DMS53 (cell line): ENCODE measurements around the gene PTPRM.

Source experiments
- DNase-seq: peaks from one replicate; lab custom pipeline; 2025; lab: John Stamatoyannopoulos, UW

The PTPRM gene

DNA sequence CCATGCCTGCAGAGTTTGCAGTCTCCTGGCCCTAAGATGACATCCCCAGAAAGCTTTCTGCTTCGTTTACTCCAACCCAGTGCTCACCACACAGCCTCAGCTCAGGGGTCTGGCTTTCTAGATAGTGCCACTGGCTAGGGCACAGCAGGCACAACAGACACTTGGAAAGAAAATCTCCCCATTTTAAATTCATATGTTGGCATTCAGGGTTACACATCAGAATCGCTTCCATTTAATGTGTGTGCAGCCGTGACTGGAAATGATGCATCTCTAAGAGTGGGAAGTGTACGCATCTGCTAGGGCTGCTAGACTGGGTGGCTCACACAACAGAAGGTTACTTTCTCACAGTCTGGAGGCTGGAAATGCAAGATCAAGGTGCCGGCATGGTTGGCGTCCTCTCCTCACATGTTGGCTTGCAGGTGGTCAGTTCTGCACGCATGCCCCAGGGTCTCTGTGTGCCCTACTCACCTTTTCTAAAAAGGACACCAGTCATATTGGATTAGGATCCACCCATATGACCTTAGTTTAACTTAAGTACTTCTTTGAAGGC, 712.7 kb downstream of the PTPRM start:
- DNase-seq = no peak

DNA sequence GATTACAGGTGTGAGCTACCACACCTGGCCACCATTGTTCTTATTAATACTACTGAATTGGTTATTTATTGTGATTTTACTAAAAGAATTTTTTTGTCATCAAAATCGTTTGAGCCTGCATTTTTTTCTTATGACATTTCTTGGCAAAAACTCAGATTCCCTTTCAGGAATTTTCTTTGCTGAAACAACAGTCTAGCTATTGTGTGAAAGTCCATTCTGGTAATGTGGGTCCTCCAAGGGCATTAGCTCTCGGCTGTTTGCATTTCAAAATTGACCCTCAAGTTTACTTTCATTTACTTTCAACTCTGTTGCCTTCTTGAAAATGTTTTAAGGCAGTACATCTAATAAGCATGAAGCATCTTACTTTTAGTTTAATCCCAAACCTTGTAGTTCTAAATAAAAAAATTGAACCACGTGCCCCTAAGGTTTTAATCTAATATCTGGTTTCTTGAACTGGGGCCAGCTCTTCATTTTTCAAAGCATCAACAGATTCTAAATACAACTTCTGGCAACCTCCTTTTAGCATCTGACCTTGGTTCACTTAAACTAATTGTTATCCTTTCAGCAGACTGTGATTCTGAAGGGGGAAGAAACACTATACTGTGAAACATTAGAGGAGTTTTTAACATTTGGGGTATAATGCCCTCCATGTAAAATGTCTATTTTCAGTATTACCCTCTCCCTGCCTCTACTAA, 716.9 kb downstream of the PTPRM start:
- DNase-seq = no peak

DNA sequence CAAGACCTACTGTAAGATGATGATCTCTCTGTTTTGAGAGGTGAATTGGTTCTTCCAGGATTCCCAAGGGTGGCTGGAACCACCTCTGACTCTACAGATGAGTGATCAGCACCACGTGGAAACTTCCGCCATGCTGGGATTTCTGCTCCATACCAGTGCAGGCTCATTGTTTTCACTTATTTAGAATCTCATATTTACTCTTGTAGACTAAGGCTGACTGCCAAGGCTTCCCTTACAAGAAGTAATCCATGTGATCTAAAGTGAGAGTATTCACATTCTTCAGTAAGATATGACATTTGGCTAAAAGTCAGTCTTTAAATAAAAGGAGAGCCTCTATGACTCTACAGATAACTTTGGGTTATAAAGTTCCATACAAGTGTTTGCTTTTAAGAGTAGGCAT, 719.2 kb downstream of the PTPRM start:
- DNase-seq = no peak

DNA sequence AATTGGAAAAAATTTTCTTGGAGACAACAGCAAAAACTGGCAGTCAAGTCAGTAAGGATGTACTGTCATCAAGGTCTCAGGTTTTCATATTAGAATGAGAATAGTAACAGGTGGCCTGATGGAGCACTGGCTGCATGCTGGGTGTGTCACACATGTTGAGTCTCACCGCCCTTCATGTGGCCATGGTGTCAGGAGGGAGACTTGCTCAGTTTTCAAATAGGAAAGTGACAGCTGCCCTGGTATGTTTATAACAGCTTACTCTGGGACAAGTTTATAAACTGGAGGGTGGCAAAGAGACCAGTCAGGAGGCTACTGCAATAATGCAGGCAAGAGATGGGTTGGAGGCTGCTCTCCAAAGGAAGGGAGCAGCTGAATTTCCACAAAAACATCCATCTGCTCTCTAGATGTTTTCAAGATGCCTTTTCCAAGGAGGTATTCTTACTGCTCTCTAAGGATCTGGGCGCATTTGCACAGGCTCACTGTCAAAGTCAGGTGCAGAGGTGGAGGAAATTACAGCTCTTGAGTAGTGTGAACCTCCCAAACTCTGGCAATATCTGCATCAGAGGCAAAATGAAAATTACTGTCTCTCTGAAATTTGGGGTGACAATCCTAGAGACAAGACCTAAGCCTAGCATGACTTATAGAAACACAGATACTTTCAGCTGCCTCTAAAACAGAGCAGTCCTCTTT, 720.2 kb downstream of the PTPRM start:
- DNase-seq = no peak

DNA sequence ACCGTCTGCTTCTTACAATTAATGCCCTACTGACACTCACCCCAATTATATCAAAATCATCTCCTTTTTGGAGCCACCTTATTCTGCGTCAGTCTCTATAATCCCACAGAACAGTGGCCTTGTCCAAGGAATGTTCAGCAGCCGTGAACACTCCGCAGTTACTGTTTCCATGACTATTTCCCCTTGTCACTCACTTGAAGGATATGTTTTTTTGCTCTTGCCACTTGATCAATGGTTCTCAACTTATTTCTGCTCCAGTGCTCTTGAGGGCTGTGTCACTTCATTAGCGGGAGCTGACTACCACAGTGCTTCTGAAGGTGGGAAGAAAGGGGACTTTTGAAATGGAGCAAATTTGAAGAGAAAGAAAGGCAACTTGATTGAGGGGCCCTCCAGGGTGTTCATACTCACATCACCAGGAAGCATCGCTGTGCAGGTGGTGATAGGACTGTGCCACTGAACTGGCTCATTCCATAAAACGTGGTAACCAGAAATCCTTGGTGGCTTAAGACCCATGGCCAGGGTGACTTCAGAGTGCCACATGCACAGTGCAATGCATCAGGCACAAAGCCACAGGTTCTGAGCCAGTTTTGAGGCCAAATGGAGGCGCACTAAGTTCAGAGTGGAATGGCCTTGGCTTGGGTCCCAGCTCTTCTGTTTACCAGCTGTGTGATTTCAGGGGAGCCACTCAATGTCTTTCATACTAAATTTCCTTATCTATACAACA, 721.5 kb downstream of the PTPRM start:
- DNase-seq = peak; percentile 31

DNA sequence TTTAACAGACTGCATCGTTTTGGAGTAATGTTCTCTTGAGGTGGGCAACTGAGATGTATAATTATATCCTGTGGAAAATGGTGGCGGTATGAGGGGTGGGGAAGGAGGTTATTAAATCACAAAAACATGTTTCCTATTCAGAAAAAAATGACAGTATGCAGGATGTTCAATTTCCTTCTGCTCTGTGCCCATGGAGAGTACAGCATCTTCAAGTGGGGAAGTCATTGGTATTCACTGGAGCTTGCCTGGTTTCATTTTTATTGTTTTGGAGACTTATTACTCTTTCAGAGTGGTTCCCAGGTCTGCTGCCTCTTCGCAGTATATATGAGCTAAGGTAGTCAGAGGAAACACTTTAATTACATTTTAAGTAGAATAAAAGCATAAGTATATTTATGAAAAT, 723.3 kb downstream of the PTPRM start:
- no peak for DNase-seq

DNA sequence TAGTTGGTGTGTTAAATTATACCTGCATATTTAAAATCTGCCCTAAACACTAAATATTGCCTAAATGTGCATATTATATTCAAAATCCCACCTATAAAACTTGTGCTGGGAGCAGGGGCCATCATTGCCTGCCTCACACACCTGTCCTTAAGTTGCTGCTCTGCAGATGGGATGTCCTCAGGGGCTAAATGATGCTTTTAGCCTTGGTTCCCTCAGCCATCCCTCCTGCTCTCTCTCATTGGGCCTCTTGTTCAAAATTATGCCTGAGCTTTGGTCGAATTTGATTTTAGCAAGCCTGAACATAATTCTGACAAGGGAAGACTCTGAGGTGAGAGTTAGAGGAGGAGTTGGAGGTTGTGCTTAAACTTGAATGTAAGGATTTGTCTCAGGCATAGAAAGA, 723.8 kb downstream of the PTPRM start:
- no peak for DNase-seq

DNA sequence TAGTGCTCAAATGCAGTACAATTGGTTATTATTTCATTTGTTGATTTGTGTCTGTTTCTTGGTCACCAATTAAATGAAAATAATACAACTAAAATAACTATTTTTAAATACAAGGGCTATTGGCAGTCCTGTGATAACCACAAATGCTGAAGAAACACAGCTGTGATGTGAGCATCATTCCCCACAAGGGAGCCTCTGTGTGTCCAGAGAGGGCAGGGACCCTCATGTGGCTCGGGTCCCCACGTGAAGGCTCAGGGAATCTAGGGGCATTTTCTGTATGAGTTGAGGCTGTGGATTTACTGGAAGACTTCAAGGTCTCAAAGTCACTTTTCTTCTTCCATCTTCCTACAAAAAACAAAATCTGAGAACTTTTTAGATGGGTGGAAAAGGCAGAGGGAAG, 726.1 kb downstream of the PTPRM start:
- DNase-seq = no peak

DNA sequence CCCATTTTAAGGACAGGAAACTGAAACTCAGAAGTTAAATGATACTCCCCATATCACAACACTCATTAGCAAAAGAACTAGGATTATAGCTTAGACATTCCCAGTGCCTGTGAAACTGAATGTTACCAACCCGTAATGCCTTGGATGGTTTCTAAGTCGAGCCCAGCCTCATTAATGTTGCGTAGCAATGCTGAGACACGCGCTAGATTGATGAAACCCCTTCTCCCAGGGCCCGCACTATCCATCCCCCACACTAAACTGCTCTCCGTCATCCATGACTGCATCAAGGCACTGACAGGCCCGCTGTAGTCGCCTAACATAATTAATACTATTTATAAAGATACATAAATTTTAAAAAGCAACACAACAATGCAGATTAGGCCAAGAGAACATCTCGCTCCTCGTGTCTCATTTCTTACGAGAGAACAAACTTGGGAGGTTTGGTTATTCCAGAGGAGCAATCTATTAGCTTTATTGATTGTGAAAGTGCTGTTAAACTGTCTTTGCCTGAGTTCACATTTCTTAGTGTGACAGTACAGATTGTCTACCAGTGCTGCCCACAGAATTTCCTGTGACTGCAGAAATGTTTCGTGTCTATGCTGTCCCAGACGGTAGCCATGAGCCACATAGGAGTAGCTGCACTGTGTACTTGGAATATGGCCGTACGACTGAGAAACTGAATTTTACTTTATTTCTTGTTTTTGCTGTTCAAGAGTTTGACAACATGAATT, 729.9 kb downstream of the PTPRM start:
- no peak for DNase-seq

DNA sequence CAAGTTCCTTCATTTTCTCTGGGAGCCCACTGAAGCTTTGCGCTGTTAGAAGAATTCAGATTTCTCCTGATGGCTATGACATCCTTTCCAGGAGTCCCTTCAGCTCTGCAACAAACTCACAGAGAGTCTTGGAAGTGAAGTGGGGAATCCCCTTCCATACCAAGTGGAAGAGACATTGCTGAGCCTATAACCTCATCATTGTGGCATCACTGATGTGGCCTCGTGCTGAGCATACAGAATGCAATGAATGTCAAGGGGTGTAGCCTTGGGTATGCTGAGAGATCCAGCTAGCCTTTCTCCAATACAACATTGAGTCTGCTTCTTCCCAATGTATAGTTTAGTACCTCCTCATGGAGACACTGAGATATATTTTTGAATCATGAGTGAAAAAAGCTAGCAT, 731.1 kb downstream of the PTPRM start:
- DNase-seq = no peak

DNA sequence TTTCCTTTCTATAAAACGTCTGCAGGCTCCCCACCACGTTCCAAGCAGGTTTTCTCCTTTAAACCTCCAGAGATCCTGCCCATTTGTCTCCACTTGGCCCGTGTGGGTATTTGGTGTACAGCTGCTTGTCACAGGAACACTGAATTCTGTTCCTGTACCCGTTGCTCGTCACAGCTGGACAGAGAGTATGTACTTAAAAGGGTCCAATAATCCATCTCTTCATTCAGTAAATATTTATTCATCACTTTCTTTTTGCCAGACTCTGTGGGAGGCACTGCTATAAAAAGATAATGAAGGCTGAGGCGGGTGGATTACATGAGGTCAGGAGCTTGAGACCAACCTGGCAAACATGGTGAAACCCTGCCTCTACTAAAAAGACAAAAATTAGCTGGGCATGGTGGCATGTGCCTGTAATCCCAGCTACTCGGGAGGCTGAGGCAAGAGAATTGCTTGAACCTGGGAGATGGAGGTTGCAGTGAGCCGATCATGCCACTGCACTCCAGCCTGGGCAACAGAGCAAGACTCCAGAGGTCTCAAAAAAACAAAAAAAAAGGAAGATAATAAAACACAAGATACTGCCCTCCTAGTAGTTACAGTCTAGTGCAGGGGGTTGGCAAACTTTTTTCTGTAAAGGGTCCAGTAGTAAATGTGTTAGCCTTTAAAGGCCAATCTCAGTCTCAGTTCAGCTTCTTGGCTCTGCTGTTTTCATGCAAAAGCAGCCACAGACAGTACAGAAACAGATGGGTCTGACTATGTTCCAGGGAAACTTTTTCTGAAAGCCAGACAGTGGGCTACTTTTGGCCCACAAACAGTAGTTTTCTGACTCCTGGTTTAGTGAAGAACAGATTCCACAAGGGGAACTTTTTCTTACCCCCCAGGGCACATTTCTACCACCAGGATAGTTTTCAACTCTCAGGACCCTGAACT, 732.2 kb downstream of the PTPRM start:
- DNase-seq = peak; percentile 90

DNA sequence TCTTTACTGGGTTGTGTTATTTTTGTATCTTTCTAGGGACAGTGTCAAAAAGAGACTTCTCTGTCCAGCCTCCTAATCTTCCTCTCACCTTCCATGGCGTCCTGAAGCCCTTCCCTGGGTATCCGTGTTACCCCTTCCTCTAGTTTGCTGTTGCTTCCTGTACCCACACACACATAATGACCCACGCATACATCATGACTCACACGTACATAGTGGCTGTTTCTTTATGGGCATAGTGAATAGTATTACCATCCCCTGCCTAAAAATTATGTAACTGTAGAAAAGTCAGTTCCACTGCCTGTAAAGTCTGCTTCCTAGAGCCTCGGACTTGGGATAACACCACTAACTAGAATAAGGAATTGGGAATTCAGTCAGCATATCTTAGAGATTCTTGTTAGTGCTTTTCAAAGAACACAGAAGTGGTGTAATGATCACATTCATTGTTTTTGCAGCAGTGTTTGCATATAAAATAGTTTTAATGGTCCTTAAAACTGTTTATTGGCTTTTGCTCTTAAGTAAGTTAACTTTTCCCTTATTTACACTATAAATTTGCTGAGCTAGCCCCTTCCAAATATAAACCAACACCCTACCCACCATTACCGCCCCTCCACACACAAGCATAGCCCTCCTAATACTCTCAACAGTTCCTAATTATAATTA, 733.8 kb downstream of the PTPRM start:
- DNase-seq = no peak

DNA sequence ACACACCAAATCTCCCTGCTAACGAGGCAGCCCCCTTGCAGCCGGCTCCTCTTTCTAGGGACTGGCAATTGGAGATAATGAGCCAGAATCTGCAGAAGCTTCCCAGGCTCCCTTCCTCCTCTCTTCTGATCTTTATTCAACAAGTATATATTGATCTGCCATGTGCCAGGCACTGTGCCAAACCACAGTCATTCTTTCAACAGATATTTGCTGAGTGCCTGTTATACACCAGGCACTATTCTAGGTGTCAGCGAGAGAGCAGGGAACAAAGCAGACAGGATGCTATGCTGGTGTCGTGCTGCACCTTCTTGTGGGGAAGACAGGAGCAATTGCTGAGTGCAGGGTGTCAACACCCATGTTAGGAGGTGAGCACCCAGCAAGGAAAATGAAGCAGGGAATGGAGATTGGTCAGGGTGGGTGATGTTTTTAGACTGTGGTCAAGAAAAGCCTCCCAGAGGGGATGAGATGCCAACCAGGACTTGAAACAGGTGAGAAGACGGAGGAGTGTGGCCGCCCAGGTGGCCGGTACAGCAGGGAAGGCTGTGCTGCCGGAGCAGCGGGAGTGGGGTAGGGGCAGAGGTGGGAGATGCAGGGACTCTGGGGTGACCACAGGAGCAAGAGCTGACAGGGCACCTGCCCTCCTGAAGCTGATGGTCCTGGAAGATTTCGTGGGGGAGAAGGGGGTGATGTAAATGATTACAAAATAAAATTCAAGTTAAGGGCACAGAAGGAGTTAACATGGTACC, 734.5 kb downstream of the PTPRM start:
- peak; percentile 43 for DNase-seq

DNA sequence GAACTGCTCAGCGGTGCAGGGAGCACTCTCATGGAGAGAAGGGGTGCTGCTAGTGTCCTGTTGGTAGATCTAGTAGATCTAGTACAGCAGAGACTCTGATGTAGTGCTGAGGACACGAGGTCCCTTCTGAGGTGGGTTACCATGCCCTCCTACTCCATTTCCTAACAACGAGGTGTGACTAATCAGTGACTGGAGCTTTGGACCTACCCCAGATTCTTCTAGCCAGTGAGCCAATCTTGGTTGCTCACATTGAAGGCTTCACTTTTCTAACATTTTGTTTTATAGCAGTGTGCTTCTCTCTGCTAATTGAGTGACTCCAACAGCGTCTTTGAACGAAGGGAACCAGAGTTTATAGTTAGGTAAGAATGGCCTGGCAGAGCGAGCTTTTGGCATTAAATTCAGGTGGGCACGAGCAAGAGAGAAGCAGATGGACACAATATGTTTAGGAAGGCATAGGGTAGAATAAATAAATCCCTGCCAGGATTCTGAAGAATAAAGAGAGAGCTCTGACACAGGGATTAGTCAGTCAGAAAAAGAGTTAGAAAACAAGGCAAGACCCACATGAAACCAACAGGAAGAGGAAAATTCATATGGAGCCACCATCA, 736.1 kb downstream of the PTPRM start:
- DNase-seq = no peak

DNA sequence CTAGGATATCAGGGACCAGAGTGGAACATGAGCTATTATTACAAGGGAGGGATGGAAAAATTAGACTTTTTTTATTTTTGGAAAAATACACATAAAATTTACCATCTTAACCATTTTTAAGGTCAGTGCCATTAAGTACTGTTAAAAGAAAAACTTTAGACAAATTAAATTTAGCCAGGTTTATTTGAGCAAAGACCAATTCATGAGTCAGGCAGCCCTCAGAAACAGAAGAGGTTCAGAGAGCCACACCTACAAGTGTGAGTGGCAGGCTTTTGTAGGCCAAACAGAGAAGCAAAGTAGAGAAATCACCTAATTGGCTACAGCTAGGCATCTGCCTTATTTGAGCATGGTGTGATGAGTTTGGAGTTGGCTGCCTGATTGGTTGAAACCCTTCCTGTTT, 740.8 kb downstream of the PTPRM start:
- DNase-seq = peak; percentile 21

DNA sequence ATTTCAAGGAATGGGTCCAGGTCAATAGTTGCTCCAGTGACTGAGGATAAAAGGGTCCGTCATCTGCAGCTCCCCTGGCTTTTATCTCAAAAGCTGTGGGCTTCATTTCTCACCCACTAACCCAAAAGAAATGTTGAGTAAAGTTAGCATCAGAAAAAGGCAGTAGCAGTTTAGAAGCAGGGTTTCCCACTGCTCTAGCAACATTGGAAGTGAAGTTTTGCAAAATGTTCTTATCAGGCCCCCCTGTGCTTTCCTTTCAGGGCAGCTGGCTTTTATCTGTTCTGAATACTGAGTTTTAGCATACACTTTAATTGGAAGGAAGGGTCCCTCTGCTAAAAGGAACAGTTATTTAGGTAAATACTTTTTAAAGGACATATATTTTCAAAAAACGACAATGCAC, 745.9 kb downstream of the PTPRM start:
- DNase-seq = no peak

DNA sequence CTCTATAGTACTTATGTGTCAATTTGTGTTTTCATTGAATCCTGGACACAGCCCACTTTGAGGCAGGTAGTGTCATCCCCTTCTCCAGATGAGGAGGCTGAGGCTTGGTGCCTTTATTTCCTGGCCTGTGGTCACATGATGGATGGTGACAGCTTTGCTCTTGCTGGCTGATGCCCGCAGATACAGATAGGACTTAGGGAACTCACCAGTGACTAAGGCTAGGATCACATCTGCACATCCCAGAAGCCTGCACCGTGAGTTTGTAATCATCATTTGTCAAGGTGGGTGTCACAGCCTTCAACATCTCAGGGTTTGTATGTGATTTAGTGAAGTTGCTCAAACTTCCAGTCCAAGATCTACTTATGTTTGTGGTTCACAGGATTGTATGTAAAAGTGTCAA, 747.0 kb downstream of the PTPRM start:
- DNase-seq = no peak

DNA sequence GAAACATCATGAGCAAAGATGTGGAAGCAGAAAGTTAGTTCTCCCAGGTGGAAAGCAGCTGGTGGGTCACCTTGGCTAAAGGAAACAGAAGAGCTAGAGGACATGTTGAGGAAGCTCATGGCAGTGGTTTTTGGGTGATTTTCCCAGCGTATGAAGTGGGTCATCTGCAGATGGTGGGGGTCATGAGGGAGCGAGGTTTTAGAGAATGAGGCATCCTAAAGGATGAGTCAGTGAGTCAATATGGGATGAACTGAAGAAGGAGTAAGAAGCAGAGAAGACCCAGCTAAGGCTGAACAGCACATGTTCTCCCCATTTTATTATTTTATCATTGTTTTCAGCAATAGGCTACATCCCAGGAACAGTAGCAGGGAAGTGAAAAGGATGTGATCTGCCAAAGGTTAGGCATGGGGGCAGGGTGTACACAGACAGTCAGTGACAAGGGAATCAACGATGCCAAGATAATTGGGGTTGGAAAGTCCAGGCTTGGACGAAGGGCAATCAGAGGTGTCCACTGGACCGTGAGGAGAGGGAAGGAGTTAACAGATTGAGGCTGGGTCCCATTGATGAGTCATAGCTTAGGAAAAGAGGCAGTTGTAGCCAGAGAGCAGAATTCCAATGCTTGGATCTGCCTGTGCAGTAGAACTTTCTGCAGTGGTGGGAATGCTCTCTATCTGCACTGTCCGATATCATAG, 752.8 kb downstream of the PTPRM start:
- DNase-seq = no peak

DNA sequence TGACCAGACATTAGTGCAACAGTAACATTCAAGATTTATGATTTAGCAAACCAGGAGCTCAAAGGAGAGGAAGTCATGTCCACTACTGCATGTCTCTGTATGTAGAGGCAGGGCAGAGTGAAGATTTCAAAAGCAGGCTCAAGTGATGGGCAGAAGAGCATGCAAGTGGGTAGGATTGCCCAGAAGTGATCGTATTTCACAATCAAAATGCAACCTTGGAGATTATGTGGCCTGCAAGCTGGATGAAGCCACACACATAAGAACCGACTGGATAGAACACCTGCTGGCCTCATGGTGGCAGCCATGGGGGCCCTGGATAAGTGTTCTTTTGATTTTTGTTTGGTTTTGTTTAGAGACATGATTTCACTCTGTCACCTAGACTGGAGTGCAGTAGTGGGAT, 755.4 kb downstream of the PTPRM start:
- DNase-seq = peak; percentile 36
